Stimulated activated CD8-positive, alpha-beta memory T cell treated with anti-CD3 and anti-CD28 coated beads, Interleukin-4, amount 100 ng/mL, for 1 hour (primary cell): Measurements from ENCODE around the gene DBN1.
"Not testable (repeated sequence)": the region's sequence is repeated elsewhere in the genome, so short reads cannot be mapped to it uniquely, and the experiment has no call there.

ENCODE experiments used
- DNase-seq, 2 donors: peaks; one replicate each; pipeline ENCODE4 v3.0.0-alpha.2; 2020; ENCODE audit warnings: low read depth in 2 of 2, low spot score in 1 of 2

DBN1 gene

GRCh38 chr5:177431317-177432142 lies 41.9 kb downstream of the DBN1 start:
- DNase-seq, result peak in 1 of 2 donors; percentile 52

- DNase-seq, result no peak
Measured at GRCh38 chr5:177430972-177431316, 42.5 kb downstream of the DBN1 start.

- no peak for DNase-seq
Measured at GRCh38 chr5:177430140-177430951, 43.1 kb downstream of the DBN1 start.

- peak; percentile 56 to 61 for DNase-seq
Measured at GRCh38 chr5:177429248-177430040, 44.0 kb downstream of the DBN1 start.

GRCh38 chr5:177428574-177429217 lies 44.7 kb downstream of the DBN1 start:
- DNase-seq, result no peak

GRCh38 chr5:177427919-177428573 lies 45.4 kb downstream of the DBN1 start:
- DNase-seq, result no peak

GRCh38 chr5:177427211-177427822 lies 46.1 kb downstream of the DBN1 start:
- DNase-seq, result no peak

GRCh38 chr5:177426566-177427210 lies 46.7 kb downstream of the DBN1 start, which contains the start of gene GRK6:
GRK6 (plus strand) TSS chr5:177426676; CDS start chr5:177426846, 170 bp downstream.
- DNase-seq, result peak in 1 of 2 donors; percentile 38

- DNase-seq, result peak; percentile 98 to 99
Measured at GRCh38 chr5:177425801-177426565, 47.5 kb downstream of the DBN1 start.

GRCh38 chr5:177425196-177425800 lies 48.1 kb downstream of the DBN1 start:
- no peak for DNase-seq

- DNase-seq, result no peak
Measured at GRCh38 chr5:177423671-177424070, 49.8 kb downstream of the DBN1 start.

- no peak for DNase-seq
Measured at GRCh38 chr5:177421062-177421798, 52.2 kb downstream of the DBN1 start.

- not testable (repeated sequence) for DNase-seq
Measured at GRCh38 chr5:177420472-177420871, 53.0 kb downstream of the DBN1 start.

- no peak for DNase-seq
Measured at GRCh38 chr5:177419046-177419445, 54.4 kb downstream of the DBN1 start.

GRCh38 chr5:177417081-177417480 lies 56.4 kb downstream of the DBN1 start:
- not testable (repeated sequence) for DNase-seq

- no peak for DNase-seq
Measured at GRCh38 chr5:177414481-177414880, 59.0 kb downstream of the DBN1 start.

GRCh38 chr5:177412603-177413233 lies 60.7 kb downstream of the DBN1 start:
- DNase-seq, result no peak
